Activated CD4-positive, alpha-beta T cell treated with anti-CD3 and anti-CD28 coated beads, Interleukin-10, Interleukin-2, amounts not matched to agents 100 ng/mL and 50 ng/mL, durations not matched to agents 16 hours and 8 hours (primary cell): ENCODE measurements around the gene LDLRAD4.

ENCODE experiments used
- DNase-seq: peaks from one replicate; pipeline ENCODE4 v3.0.0-alpha.2; 2020

Gene LDLRAD4

GRCh38 chr18:13289481-13290205 lies 71.1 kb downstream of the LDLRAD4 start:
- DNase-seq, result peak; percentile 49

GRCh38 chr18:13290856-13291271 lies 72.3 kb downstream of the LDLRAD4 start:
- DNase-seq, result peak; percentile 94

- no peak for DNase-seq
These were observed 72.7 kb downstream of the LDLRAD4 start for GRCh38 chr18:13291299-13291698.

GRCh38 chr18:13291745-13292447 lies 73.3 kb downstream of the LDLRAD4 start:
- no peak for DNase-seq

- DNase-seq, result no peak
These were observed 74.2 kb downstream of the LDLRAD4 start for GRCh38 chr18:13292736-13293135.

DNA sequence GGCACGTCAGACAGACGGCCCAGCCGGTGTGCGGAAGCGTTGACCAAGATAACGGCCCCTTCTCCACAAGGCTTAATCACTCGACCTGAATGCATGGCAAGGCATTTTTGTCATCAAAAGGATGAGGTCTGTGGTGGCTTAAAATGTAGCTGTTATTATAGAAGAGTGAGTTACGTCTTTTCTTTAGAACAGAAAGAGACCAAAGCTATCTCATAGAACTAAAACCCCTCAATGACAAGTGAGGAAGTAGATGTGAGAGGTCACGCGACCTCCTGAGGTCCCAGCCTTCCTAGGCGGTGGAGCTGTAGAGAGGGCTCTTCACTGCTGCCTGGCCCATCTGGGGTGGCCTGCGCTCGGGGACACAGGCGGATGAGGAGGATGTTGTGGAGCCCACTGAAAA lies 75.7 kb downstream of the LDLRAD4 start:
- no peak for DNase-seq

DNA sequence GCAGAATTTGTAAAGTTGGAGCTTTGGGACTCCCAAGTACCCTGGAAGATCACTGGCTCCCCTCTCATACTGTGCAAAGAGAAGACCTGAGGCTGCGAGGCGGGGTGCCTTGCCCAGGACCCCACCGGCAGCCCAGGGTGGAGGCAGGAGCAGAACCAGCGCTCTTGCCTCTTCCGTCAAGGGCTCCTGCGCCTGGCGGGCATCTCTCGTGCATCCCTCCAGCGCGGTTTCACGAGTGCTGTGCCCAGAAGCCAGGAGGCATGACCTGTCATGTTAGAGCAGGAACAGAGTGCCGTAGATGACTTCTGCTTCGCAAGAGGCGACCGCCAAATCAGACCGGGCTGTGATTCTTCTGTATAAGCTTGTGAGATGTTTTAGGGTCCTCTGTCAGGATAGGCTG lies 77.3 kb downstream of the LDLRAD4 start:
- no peak for DNase-seq

DNA sequence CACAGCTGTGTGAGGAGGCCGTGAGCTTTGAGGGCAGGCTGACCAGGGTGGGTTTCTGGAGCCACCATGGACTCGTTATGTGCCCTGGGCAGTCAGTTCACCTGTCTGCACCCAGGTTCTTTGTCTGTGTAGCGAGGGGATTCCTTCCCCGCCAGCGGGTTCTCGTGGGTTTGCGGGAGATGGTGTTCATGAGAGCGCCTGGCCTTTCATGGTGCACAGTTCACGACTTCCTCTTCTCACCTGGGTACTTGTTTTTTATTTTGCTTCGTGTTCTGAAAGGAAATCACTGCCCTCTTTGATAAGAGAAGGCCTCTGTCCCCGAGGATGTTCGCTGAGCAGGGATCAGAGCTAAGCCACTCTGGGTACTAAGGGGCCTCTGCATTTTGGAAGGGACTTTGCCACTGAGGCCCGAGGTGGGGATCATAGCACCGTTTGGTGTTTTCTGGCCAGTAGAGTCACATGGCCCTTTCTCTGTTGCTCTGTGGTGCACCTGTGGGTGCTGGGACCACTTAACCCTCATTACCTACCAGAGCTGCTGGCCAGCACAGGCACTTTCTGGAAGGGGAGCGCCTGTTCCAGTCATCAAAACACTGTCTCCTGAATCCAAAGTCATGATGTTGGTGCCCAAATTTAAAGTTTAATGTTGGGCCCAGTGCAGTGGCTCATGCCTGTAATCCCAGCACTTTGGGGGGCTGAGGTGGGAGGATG lies 78.5 kb downstream of the LDLRAD4 start:
- DNase-seq, result no peak

- DNase-seq, result no peak
These were observed 79.7 kb downstream of the LDLRAD4 start for GRCh38 chr18:13298262-13298661.

GRCh38 chr18:13300029-13300428 lies 81.5 kb downstream of the LDLRAD4 start:
- DNase-seq, result no peak

DNA sequence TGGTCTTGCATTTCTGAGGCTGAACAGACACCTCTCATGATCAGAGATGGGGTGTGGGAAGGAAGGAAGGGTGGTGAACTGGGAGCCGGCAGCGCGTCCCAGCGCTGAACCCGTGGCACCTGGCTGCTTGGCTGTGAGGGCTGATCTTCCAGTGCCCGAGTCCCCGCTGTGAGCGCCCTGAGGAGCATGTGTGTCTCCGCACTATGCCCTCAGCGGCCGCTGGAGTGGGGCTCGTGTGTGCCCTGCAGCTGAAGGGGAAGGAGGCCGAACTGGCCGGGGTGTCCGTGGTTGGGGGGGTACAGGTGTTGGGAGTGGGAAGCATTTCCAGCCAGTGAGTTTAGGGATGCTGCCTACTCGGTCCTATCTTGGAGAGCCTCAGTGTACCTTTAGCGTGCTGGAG lies 82.2 kb downstream of the LDLRAD4 start:
- no peak for DNase-seq

- DNase-seq, result no peak
These were observed 83.5 kb downstream of the LDLRAD4 start for GRCh38 chr18:13302040-13302439.

GRCh38 chr18:13302457-13303225 lies 84.1 kb downstream of the LDLRAD4 start:
- no peak for DNase-seq

DNA sequence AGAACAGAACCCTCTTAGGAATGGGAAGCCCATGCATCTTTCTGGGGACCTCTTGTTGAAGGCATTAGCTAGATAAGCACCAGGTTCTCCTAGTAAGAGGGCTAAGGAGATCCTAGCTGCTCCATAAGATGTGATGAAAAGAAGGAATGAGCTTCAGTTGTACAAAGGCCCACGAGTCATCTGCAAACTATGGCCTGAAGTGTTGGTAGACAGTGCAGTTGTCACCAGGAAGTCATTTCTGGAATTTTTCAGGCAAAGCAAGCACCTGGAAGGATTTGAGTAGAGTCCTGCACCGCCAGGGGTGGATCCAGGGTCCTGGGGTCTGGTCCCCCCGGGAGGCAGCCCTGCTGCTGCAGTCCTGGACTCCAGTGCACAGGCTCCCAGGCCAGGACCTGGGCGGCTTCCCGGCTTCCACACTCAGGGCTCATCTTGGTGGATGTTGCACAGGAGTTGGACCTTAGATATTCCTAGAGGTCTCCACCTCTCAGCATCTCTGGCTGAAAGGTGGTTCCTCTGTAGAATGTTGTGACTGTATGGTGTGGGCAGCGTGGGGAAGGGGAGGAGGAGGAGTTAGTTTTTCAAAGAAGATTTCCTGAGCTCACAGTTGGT lies 85.3 kb downstream of the LDLRAD4 start:
- no peak for DNase-seq

- no peak for DNase-seq
These were observed 86.7 kb downstream of the LDLRAD4 start for GRCh38 chr18:13305301-13305700.

GRCh38 chr18:13306583-13306982 lies 88.0 kb downstream of the LDLRAD4 start:
- DNase-seq, result no peak

DNA sequence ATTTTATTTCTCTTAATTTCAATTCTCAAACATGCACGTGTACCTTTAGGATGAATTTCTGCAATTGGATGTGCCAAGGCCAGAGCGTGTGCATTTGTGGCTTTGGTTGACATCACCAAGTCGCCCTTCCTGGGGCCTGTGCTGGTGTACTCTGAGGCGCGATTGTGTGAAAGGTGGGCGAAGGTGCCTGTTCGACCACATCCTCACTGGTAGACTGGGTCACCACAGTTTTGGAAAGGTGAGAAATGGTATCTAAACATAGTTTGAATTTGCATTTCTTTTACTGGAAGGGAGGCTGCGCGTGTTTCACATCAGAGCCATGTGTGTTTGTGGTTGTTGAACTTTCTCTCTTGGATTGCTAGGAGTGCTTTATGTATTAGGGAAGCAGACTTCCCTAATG lies 89.8 kb downstream of the LDLRAD4 start:
- peak; percentile 46 for DNase-seq

- DNase-seq, result no peak
These were observed 90.6 kb downstream of the LDLRAD4 start for GRCh38 chr18:13309031-13309747.

GRCh38 chr18:13309748-13310670 lies 91.4 kb downstream of the LDLRAD4 start:
- no peak for DNase-seq

DNA sequence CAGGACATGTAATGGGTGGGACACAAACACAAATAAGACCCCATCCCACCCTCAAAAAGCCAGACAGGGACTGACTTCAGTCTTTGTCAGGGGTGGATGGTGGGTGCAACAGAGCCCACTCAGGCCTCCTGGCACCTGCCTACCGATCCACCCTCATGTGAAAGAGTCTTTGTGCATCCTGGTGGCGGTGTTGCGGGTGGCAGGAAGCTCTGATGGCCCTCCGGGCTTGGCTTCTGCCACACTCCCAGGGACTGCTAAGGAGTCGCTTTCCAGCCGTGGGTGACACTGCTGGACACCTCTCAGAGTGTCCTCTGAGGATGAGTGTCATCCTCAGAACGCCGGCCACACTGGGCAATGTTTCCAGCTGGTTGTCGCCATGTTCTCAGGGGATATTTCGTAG lies 92.6 kb downstream of the LDLRAD4 start:
- no peak for DNase-seq

- DNase-seq, result no peak
These were observed 94.0 kb downstream of the LDLRAD4 start for GRCh38 chr18:13312515-13312914.
